K562 (cell line): ENCODE results near the gene PRMT3. TPM values are rescaled to one million over a fixed set of nuclear protein-coding genes. Genes with fewer than 3 reads are reported as not detected.
A peak's percentile ranks its signal among the peaks of the same experiment; 100 is the strongest.

Source experiments
- ATAC-seq: fragments of 200-7000 bp; cut with Tn5 transposase; 3 replicates; pipeline ENCODE4 v1.9.1; 2020; ENCODE audit warnings: moderate library complexity
- BruUV-seq: library from RNA; stranded (reverse); fragments of 400-500 nt; replicated peaks from 2 replicates; lab custom pipeline; 2021; lab: Mats Ljungman, UMichigan
- CTCF ChIA-PET: fragments of 300-600 bp; formaldehyde crosslinking; extraction: SDS; loops from one replicate; lab custom pipeline; 2021; ENCODE audit warnings: low intra/inter-chr PET ratio; lab: Yijun Ruan, JAX
- POLR2A ChIA-PET: fragments of 300-600, 350-650 bp; sonication (Branson Sonifier 250); formaldehyde crosslinking; extraction: SDS; loops from one replicate; lab custom pipeline; 2021; ENCODE audit warnings: antibody characterized with exemption, inconsistent platforms; lab: Yijun Ruan, JAX
- DNase-seq, 4 experiments: peaks; one replicate each; pipeline versions ENCODE4 v3.0.0 to v3.0.0-alpha.2; 2011 to 2018; ENCODE audit warnings: low spot score in 3 of 4, mixed read lengths in 3 of 4; ENCODE audit errors: extremely low read depth in 1 of 4
- FAIRE-seq: peaks from 2 replicates; lab custom pipeline; 2011; peaks lifted over from hg19 to GRCh38; lab: Jason Lieb, UNC
- H2AFZ ChIP-seq: 2 replicates; pipeline ENCODE4 v1.6.0; 2011; ENCODE audit warnings: low read depth, low read length, control low read depth, inconsistent platforms
- H3K27ac ChIP-seq: fragments of 200-600 bp; 3 replicates; pipeline ENCODE4 v1.8.0; 2011; ENCODE audit warnings: low read depth, mild to moderate bottlenecking, control low read depth, inconsistent platforms, low read length, moderate library complexity, mixed read lengths; ENCODE audit errors: extremely low read depth
- H3K27me3 ChIP-seq, 2 experiments: fragments of 300-600 bp in 1 of 2; 2 replicates in 1 of 2; 3 replicates in 1 of 2; pipeline versions ENCODE4 v1.6.0 to v1.8.0; 2011; ENCODE audit warnings: inconsistent platforms in 2 of 2, low read length in 2 of 2, mild to moderate bottlenecking in 1 of 2, mixed read lengths in 1 of 2, moderate library complexity in 1 of 2; ENCODE audit not compliant: control insufficient read depth in 2 of 2, insufficient read depth in 2 of 2
- H3K36me3 ChIP-seq: fragments of 300-600 bp; 3 replicates; pipeline ENCODE4 v1.8.0; 2011; ENCODE audit warnings: mild to moderate bottlenecking, low read length, inconsistent platforms; ENCODE audit not compliant: control insufficient read depth, insufficient read depth
- H3K4me1 ChIP-seq, 2 experiments: fragments of 200-600 bp in 1 of 2; replicated peaks in 1 of 2; 2 replicates in 1 of 2; 3 replicates in 1 of 2; pipeline versions ENCODE4 v1.5.1 to v1.8.0; 2011; ENCODE audit warnings: inconsistent platforms in 2 of 2, low read length in 2 of 2, mild to moderate bottlenecking in 1 of 2, mixed read lengths in 1 of 2, moderate library complexity in 1 of 2; ENCODE audit not compliant: control insufficient read depth in 2 of 2, insufficient read depth in 2 of 2
- H3K4me2 ChIP-seq: 2 replicates; pipeline ENCODE4 v1.6.1; 2011; ENCODE audit warnings: low read length, control low read depth, inconsistent platforms, mixed read lengths; ENCODE audit not compliant: insufficient read depth
- H3K4me3 ChIP-seq: fragments of 200-600 bp; sonication (generic), shearing (Covaris generic); 2 replicates; pipeline ENCODE4 v1.5.1; 2016; ENCODE audit warnings: control low read depth, inconsistent platforms
- H3K79me2 ChIP-seq: fragments of 200-600 bp; 3 replicates; pipeline ENCODE4 v1.8.0; 2011; ENCODE audit warnings: low read length, inconsistent platforms; ENCODE audit not compliant: control insufficient read depth, insufficient read depth
- H3K9ac ChIP-seq, 2 experiments: 2 replicates each; pipeline versions ENCODE4 v1.6.0 to v1.6.1; 2011; ENCODE audit warnings: low read depth in 2 of 2, low read length in 2 of 2, control low read depth in 1 of 2, inconsistent platforms in 1 of 2, mild to moderate bottlenecking in 1 of 2, mixed read lengths in 1 of 2; ENCODE audit not compliant: insufficient read depth in 1 of 2
- H3K9me1 ChIP-seq: one replicate; pipeline ENCODE4 v1.6.0; 2011; ENCODE audit warnings: inconsistent platforms, mild to moderate bottlenecking, low read length, moderate library complexity; ENCODE audit not compliant: control insufficient read depth, insufficient read depth
- H3K9me3 ChIP-seq: replicated peaks from 2 replicates; pipeline ENCODE4 v1.5.1; 2011; ENCODE audit warnings: low read depth, low read length, inconsistent platforms; ENCODE audit not compliant: control insufficient read depth, insufficient read depth
- H4K20me1 ChIP-seq: replicated peaks from 2 replicates; pipeline ENCODE4 v1.6.1; 2011; ENCODE audit warnings: low read length, inconsistent platforms, mixed read lengths; ENCODE audit not compliant: control insufficient read depth, insufficient read depth
- FOXJ3 ChIP-seq: sonication (generic); formaldehyde crosslinking; IDR thresholded peaks from 2 replicates; pipeline ENCODE4 v1.4.0; 2020; ENCODE audit warnings: mild to moderate bottlenecking, missing genetic modification reagents
- VEZF1 ChIP-seq: fragments of 200-800 bp; sonication (Bioruptor generic); IDR thresholded peaks from 2 replicates; pipeline ENCODE4 v1.6.1; 2017; ENCODE audit warnings: missing genetic modification characterization, missing compliant biosample characterization
- WGBS: fragments of 100-300 bp; shearing (Covaris generic); methylation state at CpG from one replicate; pipeline ENCODE4 v1.1.6; 2016; ENCODE audit warnings: low coverage, mixed read lengths; ENCODE audit not compliant: insufficient coverage; ENCODE audit errors: missing lambda C conversion rate; 5-methylcytosine and 5-hydroxymethylcytosine counted together
- in situ Hi-C: fragments of 300-500 bp; cut with MboI; formaldehyde crosslinking; loops from 4 replicates; pipeline ENCODE4 v1.15.0; 2018; ENCODE audit warnings: inconsistent platforms, mixed read lengths
- intact Hi-C: fragments of 100-400 bp; cut with micrococcal nuclease; formaldehyde crosslinking; loops from 2 replicates; pipeline ENCODE4 v1.14.2; 2022
- polyA plus RNA-seq, 8 experiments: library from polyadenylated mRNA; depleted of rRNA in 4 of 8; stranded (reverse) in 5 of 8; unstranded in 3 of 8; fragments of >200 nt; fragmentation: Nextera tagmentation in 2 of 8; fragmentation: Illumina TruSeq in 1 of 8; extraction: Ambion mirVana in 2 of 8; extraction: Trizol in 1 of 8; gene quantifications; 2 replicates each; pipeline versions ENCODE4 v1.2.1 to v1.2.3, GENCODE V29; 2011 to 2014; ENCODE audit warnings: inconsistent platforms in 1 of 8, missing spikeins in 1 of 8
- total RNA-seq, 7 experiments: library from RNA; depleted of rRNA in 6 of 7; stranded (reverse); fragments of >200 nt in 6 of 7; fragmentation: Illumina TruSeq in 2 of 7; extraction: Trizol in 2 of 7; gene quantifications; 2 replicates each; pipeline versions ENCODE4 v1.2.1 to v1.2.3, GENCODE V29; 2011 to 2021; ENCODE audit warnings: low replicate concordance in 1 of 7

PRMT3 gene
- total and polyA plus RNA-seq, 9 of the 15 experiments (the other 6 are each of a cell fraction or from before 2014, with no cell fraction given): 24.0 to 62.1 (median 44.7) TPM

- peak in 1 of 4 experiments; percentile 71 for DNase-seq
- Histone ChIP-seq H3K4me1 (peaks cover 0 to 6% of the 10 kb centered on the region in 2 experiments; a peak in 2 of 5 replicates), H3K4me3 (no peak overlapping the region)
- WGBS: 3% methylated on average over 17 of the region's 26 CpGs
- CTCF ChIA-PET: no interaction called here
- TF ChIP-seq FOXJ3 (CRISPR knock-in tag) (no peak), VEZF1 (CRISPR knock-in tag) (peak; percentile 33; the same call in 1 of the 2 replicates)
- TF ChIP-seq, all 486 proteins: peak for 1
- intact Hi-C loops (no loop called here), in situ Hi-C loops (no loop called here)
- FAIRE-seq (no peak), ATAC-seq (peak; percentile 82)
- H2AFZ ChIP-seq: no peak overlapping the region
- H3K27ac ChIP-seq: no peak overlapping the region
- no peaks in the 10 kb centered on the region for H3K36me3 ChIP-seq
- no peaks in the 10 kb centered on the region for H3K9me3 ChIP-seq
- no peak overlapping the region for H3K9ac ChIP-seq
- no peaks in the 10 kb centered on the region for H3K9me1 ChIP-seq
- H3K79me2 ChIP-seq: no peaks in the 10 kb centered on the region
- H3K27me3 ChIP-seq: peaks cover 3 to 22% of the 10 kb centered on the region in 2 experiments; a peak in 4 of 5 replicates
- peak overlapping the region; percentile 21; the same call in 1 of the 2 replicates for H3K4me2 ChIP-seq
- POLR2A ChIA-PET: interaction anchor here (0.6 to 1.3 kb wide), 2 partner anchors 15 kb away, joined by 3 to 7 read pairs; no protein-coding TSS in a partner anchor
- H4K20me1 ChIP-seq: no peaks in the 10 kb centered on the region
- BruUV-seq: no TSS peak
These were observed 45.0 kb upstream of the PRMT3 start for GRCh38 chr11:20342347-20343141.
